ENCODE measurements around the gene TOMM22.

DNA sequence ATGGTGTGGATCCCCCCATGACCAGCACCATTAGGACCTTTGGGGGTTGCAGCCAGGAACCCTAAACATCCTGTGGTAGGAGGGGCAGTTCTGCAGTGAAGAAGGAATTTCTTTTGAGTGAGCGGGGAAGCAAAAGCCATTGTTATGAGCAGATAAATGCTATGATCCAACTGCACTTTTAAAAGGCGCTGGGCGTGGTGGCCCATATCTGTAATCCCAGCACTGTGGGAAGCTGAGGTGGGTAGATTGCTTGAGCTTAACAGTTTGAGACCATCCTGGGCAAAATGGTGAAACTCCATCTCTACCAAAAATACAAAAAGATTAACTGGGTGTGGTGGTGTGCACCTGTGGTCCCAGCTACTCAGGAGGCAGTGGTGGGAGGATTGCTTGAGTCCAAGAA lies 5.9 kb upstream of the TOMM22 start:
- TF ChIP-seq POLR2A (IDR thresholded peaks at IDR 0.05; ENCODE audit: low read length) (no peak), FOSL2 (IDR thresholded peaks at IDR 0.05) (no peak), FOSL2 (CRISPR knock-in tag; IDR thresholded peaks at IDR 0.05) (no peak)
- TF ChIP-seq, protein P1, sequence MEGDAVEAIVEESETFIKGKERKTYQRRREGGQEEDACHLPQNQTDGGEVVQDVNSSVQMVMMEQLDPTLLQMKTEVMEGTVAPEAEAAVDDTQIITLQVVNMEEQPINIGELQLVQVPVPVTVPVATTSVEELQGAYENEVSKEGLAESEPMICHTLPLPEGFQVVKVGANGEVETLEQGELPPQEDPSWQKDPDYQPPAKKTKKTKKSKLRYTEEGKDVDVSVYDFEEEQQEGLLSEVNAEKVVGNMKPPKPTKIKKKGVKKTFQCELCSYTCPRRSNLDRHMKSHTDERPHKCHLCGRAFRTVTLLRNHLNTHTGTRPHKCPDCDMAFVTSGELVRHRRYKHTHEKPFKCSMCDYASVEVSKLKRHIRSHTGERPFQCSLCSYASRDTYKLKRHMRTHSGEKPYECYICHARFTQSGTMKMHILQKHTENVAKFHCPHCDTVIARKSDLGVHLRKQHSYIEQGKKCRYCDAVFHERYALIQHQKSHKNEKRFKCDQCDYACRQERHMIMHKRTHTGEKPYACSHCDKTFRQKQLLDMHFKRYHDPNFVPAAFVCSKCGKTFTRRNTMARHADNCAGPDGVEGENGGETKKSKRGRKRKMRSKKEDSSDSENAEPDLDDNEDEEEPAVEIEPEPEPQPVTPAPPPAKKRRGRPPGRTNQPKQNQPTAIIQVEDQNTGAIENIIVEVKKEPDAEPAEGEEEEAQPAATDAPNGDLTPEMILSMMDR (IDR thresholded peaks at IDR 0.05), result no peak

Data from A549 (cell line).